Mucosa of stomach (tissue), 1 donor: ENCODE data around the gene AMIGO2.
"Not testable (repeated sequence)": the region's sequence is repeated elsewhere in the genome, so short reads cannot be mapped to it uniquely, and the experiment has no call there.

Source experiments
- H3K27me3 ChIP-seq: one replicate; pipeline ENCODE4 v1.7.0; 2013; ENCODE audit warnings: mild to moderate bottlenecking, low read length; ENCODE audit not compliant: control insufficient read depth, insufficient read depth
- H3K36me3 ChIP-seq: one replicate; pipeline ENCODE4 v1.7.0; 2013; ENCODE audit warnings: low read length; ENCODE audit not compliant: control insufficient read depth, insufficient read depth
- H3K4me1 ChIP-seq: one replicate; pipeline ENCODE4 v1.7.0; 2013; ENCODE audit warnings: mild to moderate bottlenecking, low read length; ENCODE audit not compliant: control insufficient read depth, insufficient read depth
- H3K4me3 ChIP-seq: one replicate; pipeline ENCODE4 v1.7.0; 2013; ENCODE audit warnings: low read length
- H3K9ac ChIP-seq: one replicate; pipeline ENCODE4 v1.7.0; 2013; ENCODE audit warnings: mild to moderate bottlenecking, low read length, moderate library complexity
- H3K9me3 ChIP-seq: one replicate; pipeline ENCODE4 v1.7.0; 2013; ENCODE audit warnings: mild to moderate bottlenecking, low read length, moderate library complexity; ENCODE audit not compliant: control insufficient read depth
- donor health status: Pancreatic carcinoma.

Gene AMIGO2

GRCh38 chr12:47067176-47067575 lies 12.6 kb downstream of the AMIGO2 start:
- Histone ChIP-seq H3K4me1 (no peaks in the 10 kb centered on the region), H3K9me3 (no peaks in the 10 kb centered on the region), H3K9ac (no peak overlapping the region), H3K27me3 (no peaks in the 10 kb centered on the region), H3K36me3 (no peaks in the 10 kb centered on the region), H3K4me3 (no peak overlapping the region)

- H3K27me3 ChIP-seq, result no peaks in the 10 kb centered on the region
- H3K4me1 ChIP-seq, result no peaks in the 10 kb centered on the region
- H3K9ac ChIP-seq, result no peak overlapping the region
- no peak overlapping the region for H3K4me3 ChIP-seq
- H3K36me3 ChIP-seq, result no peaks in the 10 kb centered on the region
- H3K9me3 ChIP-seq, result no peaks in the 10 kb centered on the region
Observed at GRCh38 chr12:47066278-47067025, 13.3 kb downstream of the AMIGO2 start.

- no peak overlapping the region for H3K4me3 ChIP-seq
- no peak overlapping the region for H3K9ac ChIP-seq
- no peaks in the 10 kb centered on the region for H3K27me3 ChIP-seq
- no peaks in the 10 kb centered on the region for H3K4me1 ChIP-seq
- H3K9me3 ChIP-seq, result no peaks in the 10 kb centered on the region
- H3K36me3 ChIP-seq, result no peaks in the 10 kb centered on the region
Observed at GRCh38 chr12:47065546-47065945, 14.2 kb downstream of the AMIGO2 start.

GRCh38 chr12:47058640-47059039 lies 21.1 kb downstream of the AMIGO2 start:
- H3K9me3 ChIP-seq, H3K9ac ChIP-seq, H3K4me3 ChIP-seq, H3K4me1 ChIP-seq, H3K27me3 ChIP-seq, H3K36me3 ChIP-seq: not testable (repeated sequence)

- H3K36me3 ChIP-seq, H3K27me3 ChIP-seq, H3K9me3 ChIP-seq, H3K4me1 ChIP-seq, H3K4me3 ChIP-seq, H3K9ac ChIP-seq: not testable (repeated sequence)
Observed at GRCh38 chr12:47056944-47057343, 22.8 kb downstream of the AMIGO2 start.

- not testable (repeated sequence) for H3K9ac ChIP-seq, H3K4me1 ChIP-seq, H3K27me3 ChIP-seq, H3K36me3 ChIP-seq, H3K9me3 ChIP-seq, H3K4me3 ChIP-seq
Observed at GRCh38 chr12:47055856-47056255, 23.9 kb downstream of the AMIGO2 start.

- Histone ChIP-seq H3K9ac (no peak overlapping the region), H3K4me1 (no peaks in the 10 kb centered on the region), H3K36me3 (no peaks in the 10 kb centered on the region), H3K27me3 (no peaks in the 10 kb centered on the region), H3K9me3 (peaks cover 10% of the 10 kb centered on the region), H3K4me3 (no peak overlapping the region)
Observed at GRCh38 chr12:47054659-47055058, 25.1 kb downstream of the AMIGO2 start.

GRCh38 chr12:47053961-47054360 lies 25.8 kb downstream of the AMIGO2 start:
- no peaks in the 10 kb centered on the region for H3K36me3 ChIP-seq
- no peak overlapping the region for H3K9ac ChIP-seq
- H3K9me3 ChIP-seq, result peaks cover 10% of the 10 kb centered on the region
- no peaks in the 10 kb centered on the region for H3K27me3 ChIP-seq
- H3K4me3 ChIP-seq, result no peak overlapping the region
- no peaks in the 10 kb centered on the region for H3K4me1 ChIP-seq

- H3K27me3 ChIP-seq, result no peaks in the 10 kb centered on the region
- no peaks in the 10 kb centered on the region for H3K4me1 ChIP-seq
- no peaks in the 10 kb centered on the region for H3K36me3 ChIP-seq
- H3K4me3 ChIP-seq, result no peak overlapping the region
- peaks cover 10% of the 10 kb centered on the region for H3K9me3 ChIP-seq
- H3K9ac ChIP-seq, result no peak overlapping the region
Observed at GRCh38 chr12:47052274-47052673, 27.5 kb downstream of the AMIGO2 start.

- H3K4me1 ChIP-seq, H3K9me3 ChIP-seq: not testable (repeated sequence)
Observed at GRCh38 chr12:47051291-47051690, 28.5 kb downstream of the AMIGO2 start.

GRCh38 chr12:47048541-47048940 lies 31.2 kb downstream of the AMIGO2 start:
- Histone ChIP-seq H3K4me3 (no peak overlapping the region), H3K9me3 (peaks cover 10% of the 10 kb centered on the region), H3K36me3 (no peaks in the 10 kb centered on the region), H3K27me3 (no peaks in the 10 kb centered on the region), H3K9ac (no peak overlapping the region), H3K4me1 (no peaks in the 10 kb centered on the region)

More at GRCh38 chr12:47051291-47051690, 28.5 kb downstream of the AMIGO2 start:
- H3K4me3 ChIP-seq, H3K36me3 ChIP-seq, H3K27me3 ChIP-seq, H3K9ac ChIP-seq: not testable (repeated sequence)

- H3K27me3 ChIP-seq, result no peaks in the 10 kb centered on the region
Observed at GRCh38 chr12:47041327-47041726, 38.4 kb downstream of the AMIGO2 start.

GRCh38 chr12:47039756-47040155 lies 40.0 kb downstream of the AMIGO2 start:
- no peak overlapping the region for H3K4me3 ChIP-seq

More at GRCh38 chr12:47041327-47041726, 38.4 kb downstream of the AMIGO2 start:
- Histone ChIP-seq H3K9me3 (no peaks in the 10 kb centered on the region), H3K4me1 (no peaks in the 10 kb centered on the region), H3K4me3 (no peak overlapping the region), H3K36me3 (no peaks in the 10 kb centered on the region), H3K9ac (no peak overlapping the region)

More at GRCh38 chr12:47039756-47040155, 40.0 kb downstream of the AMIGO2 start:
- no peaks in the 10 kb centered on the region for H3K36me3 ChIP-seq
- H3K9ac ChIP-seq, result no peak overlapping the region
- H3K27me3 ChIP-seq, result no peaks in the 10 kb centered on the region
- H3K4me1 ChIP-seq, result no peaks in the 10 kb centered on the region
- H3K9me3 ChIP-seq, result no peaks in the 10 kb centered on the region
